H1 (cell line): ENCODE data around the gene DTD1.

Experiments
- ATF2 ChIP-seq: IDR thresholded peaks from 2 replicates; pipeline ENCODE4 v1.6.1; 2012; ENCODE audit warnings: low read length, inconsistent platforms
- CTCF ChIP-seq, 3 experiments: IDR thresholded peaks; 1 replicate in 2 of 3; 2 replicates in 1 of 3; pipeline versions ENCODE4 v1.5.1 to v1.6.1; 2011; ENCODE audit warnings: low read length in 3 of 3, mild to moderate bottlenecking in 3 of 3, inconsistent platforms in 2 of 3, low read depth in 1 of 3, moderate library complexity in 1 of 3; ENCODE audit not compliant: insufficient read depth in 1 of 3; ENCODE audit errors: control extremely low read depth in 1 of 3
- E2F6 ChIP-seq: IDR thresholded peaks from 2 replicates; pipeline ENCODE4 v1.6.1; 2012; ENCODE audit warnings: inconsistent platforms
- POLR2A ChIP-seq, 2 experiments: IDR thresholded peaks; 1 replicate in 1 of 2; 2 replicates in 1 of 2; pipeline ENCODE4 v1.6.1; 2011; ENCODE audit warnings: low read depth in 2 of 2, low read length in 2 of 2, mild to moderate bottlenecking in 2 of 2; ENCODE audit errors: control extremely low read depth in 1 of 2
- SP1 ChIP-seq: IDR thresholded peaks from 2 replicates; pipeline ENCODE4 v1.6.1; 2011; ENCODE audit warnings: low read depth, low read length
- TAF1 ChIP-seq: IDR thresholded peaks from 2 replicates; pipeline ENCODE4 v1.6.1; 2011; ENCODE audit warnings: mild to moderate bottlenecking, low read depth, low read length

- TF ChIP-seq CTCF (IDR thresholded peaks at IDR 0.05; ENCODE audit: control extremely low read depth in 1 of 3, insufficient read depth in 1 of 3, low read depth in 1 of 3, low read length in 3 of 3), result no peak
- TF ChIP-seq POLR2A (IDR thresholded peaks at IDR 0.05; ENCODE audit: control extremely low read depth in 1 of 2, low read depth in 2 of 2, low read length in 2 of 2), result no peak
- no peak for TF ChIP-seq E2F6
- no peak for TF ChIP-seq TAF1
- TF ChIP-seq SP1, result no peak
- TF ChIP-seq ATF2, result no peak
These were observed 185.7 kb downstream of the DTD1 start for GRCh38 chr20:18773566-18773965.
